NCI-H69 (cell line): Measurements from ENCODE around the gene EXOC3.

ENCODE experiments used
- DNase-seq: peaks from one replicate; lab custom pipeline; 2025; lab: John Stamatoyannopoulos, UW

EXOC3 gene

DNA sequence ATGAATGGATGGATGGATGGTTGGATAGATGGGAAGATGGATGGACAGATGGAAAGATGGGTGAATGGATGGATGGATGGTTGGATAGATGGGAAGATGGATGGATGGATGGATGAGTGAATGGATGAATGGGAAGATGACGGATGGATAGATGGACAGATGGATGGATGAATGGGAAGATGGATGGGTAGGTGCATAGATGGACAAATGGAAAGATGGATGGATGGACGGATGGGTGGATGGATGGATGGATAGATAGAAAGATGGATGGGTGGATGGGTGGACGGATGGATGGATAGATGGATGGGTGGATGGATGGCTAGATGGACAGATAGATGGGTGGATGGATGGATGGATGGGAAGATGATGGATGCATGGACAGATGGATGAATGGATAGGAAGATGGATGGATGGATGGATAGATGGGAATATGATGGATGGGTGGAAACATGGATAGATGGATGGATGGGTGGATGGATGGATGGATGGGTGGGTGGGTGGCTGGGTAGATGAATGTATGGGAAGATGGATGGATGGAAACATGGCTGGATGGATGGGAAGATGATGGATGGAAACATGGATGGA is 16.5 kb upstream of the EXOC3 start:
- no peak for DNase-seq

GRCh38 chr5:427415-428087 is 15.4 kb upstream of the EXOC3 start:
- no peak for DNase-seq

DNA sequence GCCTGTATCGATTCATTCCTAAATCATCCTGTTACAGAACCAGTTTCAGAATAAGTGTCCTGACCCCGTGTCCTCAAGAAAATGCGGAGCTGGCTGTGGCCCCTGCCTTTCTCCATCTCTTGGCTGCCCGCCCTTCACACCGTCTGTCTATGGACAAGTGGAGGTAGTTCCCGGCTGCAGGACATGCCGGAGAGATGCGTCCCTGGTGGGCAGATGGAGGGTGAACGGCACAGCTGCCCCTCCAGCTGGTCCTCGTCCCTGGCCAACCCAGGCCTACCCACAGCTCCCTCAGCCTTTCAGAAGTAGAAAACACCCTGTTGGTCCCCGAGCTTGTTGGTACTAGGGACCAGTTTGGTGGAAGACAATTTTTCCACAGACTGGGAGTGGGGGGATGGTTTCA is 14.8 kb upstream of the EXOC3 start:
- no peak for DNase-seq

GRCh38 chr5:428754-429452 is 14.1 kb upstream of the EXOC3 start:
- no peak for DNase-seq

- peak; percentile 74 for DNase-seq
These were observed 13.4 kb upstream of the EXOC3 start for GRCh38 chr5:429453-430188.

GRCh38 chr5:430214-430925 is 12.6 kb upstream of the EXOC3 start:
- DNase-seq, result no peak

DNA sequence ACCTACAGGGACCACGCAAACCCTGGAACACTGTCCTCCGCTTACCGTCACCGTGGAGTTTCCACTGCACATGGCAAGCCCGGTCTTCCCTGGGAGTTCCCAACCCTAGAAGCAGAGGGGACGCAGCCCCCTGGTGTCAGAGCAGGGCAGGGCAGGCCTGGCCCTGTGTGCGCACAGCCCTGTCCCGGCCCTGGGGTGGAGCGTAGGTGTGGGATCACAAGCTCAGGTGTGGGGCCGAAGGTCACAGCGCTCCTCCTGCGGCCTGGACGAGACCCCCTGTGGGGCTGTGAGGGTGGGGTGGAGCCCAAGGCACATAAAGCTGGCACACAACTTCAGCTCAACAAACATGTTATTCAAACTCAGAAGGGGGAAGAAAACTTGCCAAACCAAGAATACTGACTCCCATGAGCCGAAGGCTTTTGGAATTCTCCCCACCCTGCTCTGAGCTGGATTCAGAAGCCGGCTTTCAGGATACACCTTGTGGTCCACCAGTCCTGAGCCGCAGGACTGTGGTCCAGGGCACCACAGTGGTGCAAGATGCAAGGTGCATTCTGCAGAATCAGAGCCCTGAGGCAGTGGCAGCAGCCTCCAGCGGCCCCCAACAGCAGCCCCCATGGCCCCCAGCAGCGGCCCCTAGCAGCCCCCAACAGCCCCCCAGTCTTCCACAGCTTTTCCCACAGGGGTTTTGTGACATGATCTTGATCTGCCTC is 11.8 kb upstream of the EXOC3 start:
- peak; percentile 65 for DNase-seq

- no peak for DNase-seq
These were observed 11.3 kb upstream of the EXOC3 start for GRCh38 chr5:431711-432050.

- no peak for DNase-seq
These were observed 10.6 kb upstream of the EXOC3 start for GRCh38 chr5:432201-432927.

- no peak for DNase-seq
These were observed 9.8 kb upstream of the EXOC3 start for GRCh38 chr5:432928-433791.

- DNase-seq, result no peak
These were observed 9.1 kb upstream of the EXOC3 start for GRCh38 chr5:433836-434235.

- no peak for DNase-seq
These were observed 8.4 kb upstream of the EXOC3 start for GRCh38 chr5:434443-435146.

GRCh38 chr5:435156-435790 is 7.7 kb upstream of the EXOC3 start:
- DNase-seq, result no peak

GRCh38 chr5:435961-436640 is 6.9 kb upstream of the EXOC3 start:
- DNase-seq, result peak; percentile 37

DNA sequence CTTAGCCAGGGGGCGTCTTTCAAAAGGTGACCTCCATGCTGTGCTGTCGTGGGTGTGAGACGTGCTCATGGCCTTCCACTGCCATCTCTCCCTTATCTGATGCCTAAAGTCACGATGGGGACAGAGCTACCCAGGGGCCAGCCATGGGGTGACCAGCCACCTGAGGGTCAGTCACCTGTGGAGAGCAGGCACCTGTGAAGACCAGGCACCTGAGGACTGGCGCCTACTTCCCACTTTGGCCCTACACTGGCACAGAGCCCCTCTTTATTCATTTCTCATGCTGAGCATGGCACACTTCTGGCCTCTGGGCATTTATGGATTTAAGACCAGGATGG is 6.4 kb upstream of the EXOC3 start:
- DNase-seq, result no peak

DNA sequence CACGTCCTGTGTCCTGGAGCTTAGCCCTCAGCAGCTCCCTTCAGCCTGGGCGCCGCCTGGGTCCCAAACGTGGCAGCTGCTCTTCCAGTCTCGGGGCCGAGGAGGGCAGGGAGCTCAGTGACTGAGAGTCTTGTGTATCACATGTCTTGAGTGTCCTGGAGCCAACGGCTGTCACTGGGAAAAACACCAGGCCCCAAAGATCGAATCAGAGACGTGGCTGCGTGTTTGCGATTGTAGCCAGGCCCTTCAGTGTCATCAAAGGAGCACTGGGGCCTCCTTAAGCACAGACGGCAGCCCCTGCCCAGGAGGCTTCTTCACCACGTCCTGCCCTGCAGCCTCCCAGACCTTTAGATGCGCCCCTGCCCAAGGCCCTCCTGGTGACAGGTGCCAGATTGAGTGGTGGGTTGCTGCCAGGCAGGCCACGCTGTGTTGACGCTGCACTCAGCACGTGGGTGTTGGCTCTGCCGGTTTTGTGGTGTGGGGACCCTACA is 5.7 kb upstream of the EXOC3 start:
- no peak for DNase-seq

GRCh38 chr5:438481-438981 is 4.4 kb upstream of the EXOC3 start:
- no peak for DNase-seq

- no peak for DNase-seq
These were observed 3.8 kb upstream of the EXOC3 start for GRCh38 chr5:439181-439580.
